ENCODE data around the gene SAPCD2.
"Not testable (repeated sequence)": the region's sequence is repeated elsewhere in the genome, so short reads cannot be mapped to it uniquely, and the experiment has no call there.

The SAPCD2 gene

GRCh38 chr9:137044502-137045177 lies 25.7 kb downstream of the SAPCD2 start:
- DNase-seq = no peak

- no peak for DNase-seq
Measured at GRCh38 chr9:137044037-137044436, 26.3 kb downstream of the SAPCD2 start.

- no peak for DNase-seq
Measured at GRCh38 chr9:137042751-137043727, 27.3 kb downstream of the SAPCD2 start.

GRCh38 chr9:137041124-137041523 lies 29.2 kb downstream of the SAPCD2 start:
- no peak for DNase-seq

GRCh38 chr9:137040568-137040967 lies 29.8 kb downstream of the SAPCD2 start:
- DNase-seq = no peak

- DNase-seq = no peak
Measured at GRCh38 chr9:137039611-137040366, 30.6 kb downstream of the SAPCD2 start.

GRCh38 chr9:137038916-137039315 lies 31.4 kb downstream of the SAPCD2 start:
- no peak for DNase-seq

- DNase-seq = no peak
Measured at GRCh38 chr9:137037483-137037882, 32.9 kb downstream of the SAPCD2 start.

GRCh38 chr9:137037035-137037434 lies 33.3 kb downstream of the SAPCD2 start:
- DNase-seq = no peak

GRCh38 chr9:137035937-137036336 lies 34.4 kb downstream of the SAPCD2 start:
- no peak for DNase-seq

GRCh38 chr9:137035507-137035834 lies 34.9 kb downstream of the SAPCD2 start:
- DNase-seq = no peak

GRCh38 chr9:137034709-137035506 lies 35.4 kb downstream of the SAPCD2 start:
- peak; percentile 88 for DNase-seq

- DNase-seq = no peak
Measured at GRCh38 chr9:137034039-137034708, 36.2 kb downstream of the SAPCD2 start.

- not testable (repeated sequence) for DNase-seq
Measured at GRCh38 chr9:137033481-137033880, 36.9 kb downstream of the SAPCD2 start.

GRCh38 chr9:137032858-137033257 lies 37.5 kb downstream of the SAPCD2 start:
- no peak for DNase-seq

- DNase-seq = no peak
Measured at GRCh38 chr9:137031904-137032640, 38.3 kb downstream of the SAPCD2 start, which contains the start of gene FUT7. Gene FUT7 (minus strand): TSS chr9:137032088. CDS start chr9:137031991, 97 bp downstream.

- DNase-seq = peak; percentile 18
Measured at GRCh38 chr9:137030538-137031527, 39.5 kb downstream of the SAPCD2 start.

- DNase-seq = no peak
Measured at GRCh38 chr9:137030006-137030405, 40.4 kb downstream of the SAPCD2 start.

GRCh38 chr9:137029058-137029936 lies 41.1 kb downstream of the SAPCD2 start:
- peak; percentile 84 for DNase-seq
